CD8-positive, alpha-beta memory T cell (primary cell): ENCODE data around the gene ADAT3. TPM values are rescaled to one million over a fixed set of nuclear protein-coding genes. Genes with fewer than 3 reads are reported as not detected.
"Not testable (repeated sequence)": the region's sequence is repeated elsewhere in the genome, so short reads cannot be mapped to it uniquely, and the experiment has no call there.

Source experiments
- CTCF ChIA-PET: fragments of 350-600 bp; sonication (Branson Sonifier 250); formaldehyde crosslinking; loops from one replicate; lab custom pipeline; 2021; ENCODE audit warnings: antibody characterized with exemption; lab: Charles Lee
- POLR2A ChIA-PET: fragments of 350-600 bp; sonication (Branson Sonifier 250); formaldehyde crosslinking; loops from one replicate; lab custom pipeline; 2021; ENCODE audit warnings: antibody characterized with exemption; lab: Charles Lee
- DNase-seq, 5 donors: peaks; one replicate each; pipeline versions ENCODE4 v3.0.0 to v3.0.0-alpha.2; 2020 to 2022; ENCODE audit warnings: mixed read lengths in 1 of 5
- H3K27ac ChIP-seq: one replicate; pipeline ENCODE4 v1.7.0; 2013; ENCODE audit warnings: low read depth, mild to moderate bottlenecking, low read length, moderate library complexity
- H3K27me3 ChIP-seq: 2 replicates; pipeline ENCODE4 v1.7.0; 2013; ENCODE audit warnings: low read length, mild to moderate bottlenecking; ENCODE audit not compliant: insufficient read depth, poor library complexity, severe bottlenecking
- H3K36me3 ChIP-seq: 2 replicates; pipeline ENCODE4 v1.7.0; 2013; ENCODE audit warnings: mild to moderate bottlenecking, low read length, moderate library complexity; ENCODE audit not compliant: insufficient read depth
- H3K4me1 ChIP-seq: 2 replicates; pipeline ENCODE4 v1.7.0; 2013; ENCODE audit warnings: mild to moderate bottlenecking, low read length, moderate library complexity; ENCODE audit not compliant: insufficient read depth
- H3K4me3 ChIP-seq: 2 replicates; pipeline ENCODE4 v1.7.0; 2013; ENCODE audit warnings: mild to moderate bottlenecking, low read length
- H3K9me3 ChIP-seq: 2 replicates; pipeline ENCODE4 v1.7.0; 2013; ENCODE audit warnings: mild to moderate bottlenecking, low read length
- H3K27ac Mint-ChIP-seq, 8 donors: one replicate each; pipeline ENCODE4 v1.8.0; 2020 to 2021; ENCODE audit warnings: mixed read lengths in 8 of 8, mild to moderate bottlenecking in 6 of 8, inconsistent platforms in 3 of 8, moderate library complexity in 3 of 8
- H3K27me3 Mint-ChIP-seq, 2 donors: one replicate each; pipeline ENCODE4 v1.8.0; 2020 to 2021; ENCODE audit warnings: mixed read lengths in 2 of 2, mild to moderate bottlenecking in 1 of 2, moderate library complexity in 1 of 2
- H3K36me3 Mint-ChIP-seq, 3 donors: one replicate each; pipeline ENCODE4 v1.8.0; 2020 to 2021; ENCODE audit warnings: mixed read lengths in 3 of 3, inconsistent platforms in 1 of 3, mild to moderate bottlenecking in 1 of 3
- H3K4me1 Mint-ChIP-seq, 3 donors: one replicate each; pipeline ENCODE4 v1.8.0; 2020 to 2021; ENCODE audit warnings: mixed read lengths in 3 of 3, inconsistent platforms in 1 of 3, mild to moderate bottlenecking in 1 of 3
- H3K4me3 Mint-ChIP-seq, 7 donors: one replicate each; pipeline ENCODE4 v1.8.0; 2020 to 2021; ENCODE audit warnings: mixed read lengths in 7 of 7, mild to moderate bottlenecking in 6 of 7, moderate library complexity in 4 of 7, inconsistent platforms in 2 of 7
- H3K9me3 Mint-ChIP-seq, 5 donors: one replicate each; pipeline ENCODE4 v1.8.0; 2020 to 2022; ENCODE audit warnings: mixed read lengths in 5 of 5, mild to moderate bottlenecking in 3 of 5, moderate library complexity in 2 of 5, inconsistent platforms in 1 of 5
- polyA plus RNA-seq: library from polyadenylated mRNA; unstranded; fragments of 300-500 nt; fragmentation: Illumina TruSeq; gene quantifications from one replicate; pipeline ENCODE4 v1.2.3, GENCODE V29; 2021
- total RNA-seq, 2 experiments: library from RNA; stranded (reverse); gene quantifications; one replicate each; pipeline ENCODE4 v1.2.3, GENCODE V29; 2021

ADAT3 gene
- total and polyA plus RNA-seq, 3 experiments from 2014 or later, result 4.6 to 6.6 (median 6.3) TPM

DNA sequence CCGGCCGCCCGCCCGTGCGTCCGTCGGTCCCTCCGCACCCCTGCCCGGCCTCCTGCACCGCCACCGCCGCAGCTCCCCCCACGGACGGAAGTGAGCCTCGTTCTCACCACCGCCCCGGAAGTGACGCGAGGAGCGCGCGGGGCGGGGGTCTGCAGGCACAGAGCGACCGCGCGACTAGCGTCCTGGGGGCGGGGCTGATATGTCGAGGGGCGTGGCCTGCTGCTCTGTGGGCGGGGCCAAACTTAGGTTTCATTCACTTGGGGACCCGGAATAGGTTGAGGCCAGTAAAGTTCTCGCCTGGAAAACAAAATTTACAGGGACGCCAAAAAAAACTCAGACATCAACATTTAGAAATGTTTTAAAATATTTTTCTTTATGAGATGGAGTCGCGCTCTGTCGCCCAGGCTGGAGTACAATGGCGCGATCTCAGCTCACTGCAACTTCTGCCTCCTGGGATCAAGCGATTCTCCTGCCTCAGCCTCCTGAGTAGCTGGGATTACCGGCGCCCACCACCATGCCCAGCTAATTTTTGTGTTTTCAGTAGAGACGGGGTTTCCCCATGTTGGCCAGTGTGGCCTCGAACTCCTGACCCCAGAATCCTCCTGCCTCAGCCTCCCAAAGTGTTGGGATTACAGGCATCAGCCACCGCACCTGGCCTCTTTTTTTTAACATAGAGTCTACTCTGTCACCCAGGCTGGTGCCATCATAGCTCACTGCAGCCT is 19.6 kb upstream of the ADAT3 start, which contains the start of gene ABHD17A:
Gene ABHD17A, minus strand, starts transcription at position 99 of the 722 bp plus-strand sequence. CDS start 3,930 bp downstream, outside the sequence.
- H3K4me3 Mint-ChIP-seq, result peak within 1 kb of the TSS; percentile 94 to 100 (median 99)
- not testable (repeated sequence) for H3K9me3 Mint-ChIP-seq, H3K27me3 Mint-ChIP-seq, H3K27me3 ChIP-seq, H3K9me3 ChIP-seq, H3K36me3 ChIP-seq
- H3K4me3 ChIP-seq, result peak within 1 kb of the TSS; percentile 70
- ChIA-PET CTCF (interaction anchor here (1.0 to 4.8 kb wide), 7 partner anchors 9 to 267 kb away, joined by 3 to 20 read pairs (median 4); no protein-coding TSS in a partner anchor), POLR2A (interaction anchor here (0.6 to 2.1 kb wide), 6 partner anchors 9 to 210 kb away, joined by 3 to 14 read pairs (median 4); no protein-coding TSS in a partner anchor)
- H3K4me1 Mint-ChIP-seq, result peaks cover 26 to 41% (median 29%) of the 10 kb centered on the region in 3 donors
- peak within 1 kb of the TSS; percentile 96 to 100 (median 100) for H3K27ac Mint-ChIP-seq
- peak; percentile 90 to 96 (median 91) for DNase-seq
- H3K36me3 Mint-ChIP-seq, result peaks cover 3 to 27% (median 6%) of the 10 kb centered on the region in 3 donors
- peaks cover 29% of the 10 kb centered on the region for H3K4me1 ChIP-seq
- H3K27ac ChIP-seq, result peak within 1 kb of the TSS; percentile 96

DNA sequence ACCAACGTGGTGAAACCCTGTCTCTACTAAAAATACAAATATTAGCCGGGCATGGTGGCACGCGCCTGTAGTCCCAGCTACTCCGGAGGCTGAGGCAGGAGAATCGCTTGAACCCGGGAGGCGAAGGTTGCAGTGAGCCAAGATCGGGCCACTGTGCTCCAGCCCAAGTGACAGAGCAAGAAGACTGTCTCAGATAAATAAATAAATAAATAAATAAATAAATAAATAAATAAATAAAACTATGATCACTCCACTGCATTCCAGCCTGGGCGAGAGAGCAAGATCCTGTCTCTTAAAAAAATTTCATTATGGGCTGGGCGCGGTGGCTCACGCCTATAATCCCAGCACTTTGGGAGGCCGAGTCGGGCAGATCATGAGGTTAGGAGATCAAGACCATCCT is 18.8 kb upstream of the ADAT3 start:
- peaks cover 26 to 36% (median 29%) of the 10 kb centered on the region in 3 donors for H3K4me1 Mint-ChIP-seq
- not testable (repeated sequence) for H3K36me3 ChIP-seq, H3K27me3 Mint-ChIP-seq, DNase-seq, H3K4me3 ChIP-seq, H3K9me3 ChIP-seq, H3K27ac ChIP-seq, H3K27me3 ChIP-seq, H3K9me3 Mint-ChIP-seq
- ChIA-PET CTCF (interaction anchor here (1.0 kb wide), 3 partner anchors 8 to 266 kb away, joined by 3 to 4 read pairs (median 3); no protein-coding TSS in a partner anchor), POLR2A (interaction anchor here (2.1 kb wide), 1 partner anchor 11 kb away, joined by 14 read pairs; no protein-coding TSS in a partner anchor)
- peak overlapping the region in 3 of 8 donors; percentile 85 to 98 (median 93) for H3K27ac Mint-ChIP-seq
- H3K4me1 ChIP-seq, result peaks cover 25% of the 10 kb centered on the region
- H3K4me3 Mint-ChIP-seq, result peak overlapping the region in 2 of 7 donors; percentile 89 to 96
- H3K36me3 Mint-ChIP-seq, result peaks cover 3 to 27% (median 6%) of the 10 kb centered on the region in 3 donors

DNA sequence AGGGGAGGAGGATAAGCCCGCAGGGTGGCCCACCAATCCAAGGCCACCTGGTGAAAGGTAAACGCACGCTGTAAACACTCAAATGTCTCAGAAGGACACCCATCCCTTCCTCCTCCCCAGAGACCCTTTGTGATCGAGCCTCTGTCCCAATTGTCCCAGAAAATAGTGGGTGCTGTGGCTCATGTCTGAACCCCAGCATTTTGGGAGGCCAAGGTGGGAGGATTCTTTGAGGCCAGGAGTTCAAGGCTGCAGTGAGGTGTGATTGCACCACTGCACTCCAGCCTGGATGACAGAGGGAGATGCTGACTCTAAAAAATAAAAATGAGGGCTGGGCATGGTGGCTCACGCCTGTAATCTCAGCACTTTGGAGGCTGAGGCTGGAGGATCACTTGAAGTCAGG is 16.8 kb upstream of the ADAT3 start:
- peak overlapping the region in 1 of 7 donors; percentile 27 for H3K4me3 Mint-ChIP-seq

DNA sequence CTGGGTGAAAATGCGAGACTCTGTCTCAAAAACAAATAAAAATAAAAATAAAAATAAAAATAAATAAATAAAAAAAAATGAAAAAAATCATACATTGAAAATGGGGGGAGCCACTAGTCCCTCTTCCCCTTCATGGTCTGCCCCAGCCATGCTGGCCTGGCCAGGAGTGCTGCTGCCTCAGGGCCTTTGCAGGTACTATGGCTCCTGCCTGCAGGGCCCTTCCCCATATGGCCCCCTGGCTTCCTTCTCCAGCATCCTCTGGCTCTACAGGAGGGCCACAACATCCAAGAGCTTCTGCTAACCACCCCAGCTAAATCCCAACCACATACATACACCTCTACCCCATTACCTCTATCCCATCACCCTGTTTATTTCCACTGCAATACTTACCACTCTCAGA is 15.3 kb upstream of the ADAT3 start:
- H3K4me3 ChIP-seq, result no peak overlapping the region
- peak overlapping the region in 2 of 8 donors; percentile 20 to 60 for H3K27ac Mint-ChIP-seq

More for the DNA sequence above, 16.8 kb upstream of the ADAT3 start:
- Mint-ChIP-seq H3K36me3 (peaks cover 0 to 14% (median 3%) of the 10 kb centered on the region in 3 donors), H3K4me1 (peaks cover 14 to 22% (median 15%) of the 10 kb centered on the region in 3 donors), H3K27me3 (peaks cover 0 to 4% of the 10 kb centered on the region in 2 donors), H3K27ac (peak overlapping the region in 2 of 8 donors; percentile 41 to 69), H3K9me3 (peaks cover 0 to 5% (median 0%) of the 10 kb centered on the region in 5 donors)
- Histone ChIP-seq H3K27me3 (no peaks in the 10 kb centered on the region), H3K27ac (no peak overlapping the region), H3K4me3 (no peak overlapping the region), H3K4me1 (peaks cover 13% of the 10 kb centered on the region), H3K36me3 (no peaks in the 10 kb centered on the region), H3K9me3 (no peaks in the 10 kb centered on the region)
- DNase-seq, result no peak
- CTCF ChIA-PET, result no interaction called here
- POLR2A ChIA-PET, result interaction anchor here (1.2 kb wide), 1 partner anchor 18 kb away, joined by 3 read pairs; no protein-coding TSS in a partner anchor

DNA sequence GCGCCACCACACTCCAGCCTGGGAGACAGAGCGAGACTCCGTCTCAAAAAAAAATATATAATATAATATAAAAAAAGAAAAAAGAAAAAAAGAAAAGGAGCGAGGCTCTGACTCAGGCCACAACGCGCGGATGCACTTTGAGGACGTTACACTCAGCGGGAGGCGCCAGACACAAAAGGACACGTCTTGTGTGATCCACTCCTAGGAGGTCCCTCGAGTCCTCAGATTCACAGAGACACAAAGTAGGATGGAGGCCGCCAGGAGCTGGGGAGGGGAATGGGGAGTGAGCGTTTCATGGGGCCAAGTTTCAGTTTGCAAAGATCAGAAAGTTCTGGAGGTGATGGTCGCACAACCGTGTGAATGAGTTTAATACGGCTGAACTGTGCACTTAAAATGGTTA is 11.4 kb upstream of the ADAT3 start:
- no peak for DNase-seq
- H3K36me3 ChIP-seq, result no peaks in the 10 kb centered on the region
- no peaks in the 10 kb centered on the region for H3K27me3 ChIP-seq
- no peaks in the 10 kb centered on the region for H3K36me3 Mint-ChIP-seq
- peaks cover 30 to 46% (median 41%) of the 10 kb centered on the region in 3 donors for H3K4me1 Mint-ChIP-seq
- peak overlapping the region in 2 of 7 donors; percentile 26 to 28 for H3K4me3 Mint-ChIP-seq
- ChIA-PET POLR2A (no interaction called here), CTCF (interaction anchor here (1.2 to 1.3 kb wide), 2 partner anchors 8 kb away, joined by 3 read pairs; no protein-coding TSS in a partner anchor)
- H3K27ac ChIP-seq, result no peak overlapping the region
- no peaks in the 10 kb centered on the region for H3K9me3 ChIP-seq
- peaks cover 37% of the 10 kb centered on the region for H3K4me1 ChIP-seq
- no peaks in the 10 kb centered on the region for H3K27me3 Mint-ChIP-seq
- no peaks in the 10 kb centered on the region for H3K9me3 Mint-ChIP-seq
- H3K4me3 ChIP-seq, result no peak overlapping the region
- peak overlapping the region in 4 of 8 donors; percentile 54 to 93 (median 72) for H3K27ac Mint-ChIP-seq

More for the DNA sequence above, 15.3 kb upstream of the ADAT3 start:
- CTCF ChIA-PET, result no interaction called here
- Histone ChIP-seq H3K9me3 (no peaks in the 10 kb centered on the region), H3K36me3 (no peaks in the 10 kb centered on the region), H3K27me3 (no peaks in the 10 kb centered on the region), H3K4me1 (peaks cover 12% of the 10 kb centered on the region), H3K27ac (no peak overlapping the region)
- H3K4me3 Mint-ChIP-seq, result no peak overlapping the region
- H3K36me3 Mint-ChIP-seq, result no peaks in the 10 kb centered on the region
- DNase-seq, result no peak
- peaks cover 7 to 20% (median 12%) of the 10 kb centered on the region in 3 donors for H3K4me1 Mint-ChIP-seq
- H3K9me3 Mint-ChIP-seq, result no peaks in the 10 kb centered on the region
- H3K27me3 Mint-ChIP-seq, result no peaks in the 10 kb centered on the region
- POLR2A ChIA-PET, result no interaction called here

DNA sequence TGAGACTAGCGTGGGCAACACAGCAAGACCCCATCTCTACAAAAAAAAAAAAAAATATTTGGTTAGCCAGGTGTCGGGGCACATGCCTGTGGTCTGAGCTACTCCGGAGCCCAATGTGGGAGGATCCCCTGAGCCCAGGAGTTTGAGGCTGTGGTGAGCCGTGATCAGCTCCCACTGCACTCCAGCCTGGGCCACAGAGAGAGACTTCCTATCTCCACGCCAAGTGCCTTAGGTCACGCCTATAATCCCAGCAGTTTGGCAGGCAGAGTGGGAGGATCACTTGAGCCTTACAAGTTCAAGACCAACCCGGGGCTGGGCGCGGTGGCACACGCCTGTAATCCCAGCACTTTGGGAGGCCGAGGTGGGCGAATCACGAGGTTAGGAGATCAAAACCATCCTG is 8.7 kb upstream of the ADAT3 start:
- Histone ChIP-seq H3K27me3 (no peaks in the 10 kb centered on the region), H3K4me1 (peaks cover 37% of the 10 kb centered on the region), H3K36me3 (no peaks in the 10 kb centered on the region), H3K4me3 (no peak overlapping the region), H3K27ac (no peak overlapping the region), H3K9me3 (no peaks in the 10 kb centered on the region)
- Mint-ChIP-seq H3K9me3 (no peaks in the 10 kb centered on the region), H3K4me3 (peak overlapping the region; percentile 75 to 95 (median 87)), H3K27ac (peak overlapping the region; percentile 26 to 98 (median 89)), H3K4me1 (peaks cover 27 to 42% (median 41%) of the 10 kb centered on the region in 3 donors), H3K27me3 (no peaks in the 10 kb centered on the region), H3K36me3 (no peaks in the 10 kb centered on the region)
- ChIA-PET CTCF (interaction anchor here (0.9 to 3.0 kb wide), 9 partner anchors 11 to 255 kb away, joined by 3 to 20 read pairs (median 6); partner anchors contain the start of genes ABHD17A and AP3D1), POLR2A (interaction anchor here (0.5 to 2.7 kb wide), 6 partner anchors 21 to 357 kb away, joined by 3 to 20 read pairs (median 6); no protein-coding TSS in a partner anchor)
- no peak for DNase-seq

DNA sequence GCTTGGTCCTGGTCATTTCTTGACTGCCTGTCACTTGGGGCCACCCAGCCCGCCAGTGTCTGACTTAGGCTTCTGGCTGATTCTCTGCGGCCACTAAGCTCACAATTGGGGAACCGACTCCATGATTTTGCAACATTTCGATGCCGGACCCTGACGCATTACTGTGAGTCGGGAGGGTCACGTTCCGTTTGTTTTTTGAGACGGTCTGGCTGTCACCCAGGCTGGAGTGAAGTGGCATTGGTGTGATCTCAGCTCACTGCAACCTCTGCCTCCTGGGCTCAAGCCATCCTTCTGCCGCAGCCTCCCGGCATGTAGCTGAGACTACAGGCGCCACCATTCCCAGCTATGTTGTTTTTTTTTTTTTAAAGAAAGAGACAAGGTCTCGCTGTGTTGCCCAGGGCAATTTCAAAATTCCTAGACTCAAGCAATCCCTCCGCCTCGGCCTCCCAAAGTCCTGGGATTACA is 3.2 kb upstream of the ADAT3 start:
- no peak for DNase-seq
- Mint-ChIP-seq H3K27ac (peak overlapping the region in 1 of 8 donors; percentile 56), H3K9me3 (no peaks in the 10 kb centered on the region), H3K36me3 (peaks cover 0 to 3% (median 0%) of the 10 kb centered on the region in 3 donors), H3K4me3 (no peak overlapping the region), H3K4me1 (peaks cover 16 to 25% (median 18%) of the 10 kb centered on the region in 3 donors), H3K27me3 (no peaks in the 10 kb centered on the region)
- no peaks in the 10 kb centered on the region for H3K9me3 ChIP-seq
- H3K27me3 ChIP-seq, result no peaks in the 10 kb centered on the region
- no peaks in the 10 kb centered on the region for H3K36me3 ChIP-seq
- peaks cover 26% of the 10 kb centered on the region for H3K4me1 ChIP-seq
- H3K27ac ChIP-seq, result no peak overlapping the region
- ChIA-PET POLR2A (no interaction called here), CTCF (interaction anchor here (1.0 to 3.5 kb wide), 5 partner anchors 9 to 38 kb away, joined by 3 to 17 read pairs (median 3); partner anchors contain the start of gene ABHD17A)
- H3K4me3 ChIP-seq, result no peak overlapping the region
